HG02759 (cell line): Measurements from ENCODE around the gene HECTD4.

Experiments used
- ATAC-seq: cut with Tn5 transposase; IDR thresholded peaks from one replicate; pipeline ENCODE4 v1.9.1; 2021; ENCODE audit warnings: mild to moderate bottlenecking, moderate library complexity; ENCODE audit not compliant: unreplicated experiment

Gene HECTD4

DNA sequence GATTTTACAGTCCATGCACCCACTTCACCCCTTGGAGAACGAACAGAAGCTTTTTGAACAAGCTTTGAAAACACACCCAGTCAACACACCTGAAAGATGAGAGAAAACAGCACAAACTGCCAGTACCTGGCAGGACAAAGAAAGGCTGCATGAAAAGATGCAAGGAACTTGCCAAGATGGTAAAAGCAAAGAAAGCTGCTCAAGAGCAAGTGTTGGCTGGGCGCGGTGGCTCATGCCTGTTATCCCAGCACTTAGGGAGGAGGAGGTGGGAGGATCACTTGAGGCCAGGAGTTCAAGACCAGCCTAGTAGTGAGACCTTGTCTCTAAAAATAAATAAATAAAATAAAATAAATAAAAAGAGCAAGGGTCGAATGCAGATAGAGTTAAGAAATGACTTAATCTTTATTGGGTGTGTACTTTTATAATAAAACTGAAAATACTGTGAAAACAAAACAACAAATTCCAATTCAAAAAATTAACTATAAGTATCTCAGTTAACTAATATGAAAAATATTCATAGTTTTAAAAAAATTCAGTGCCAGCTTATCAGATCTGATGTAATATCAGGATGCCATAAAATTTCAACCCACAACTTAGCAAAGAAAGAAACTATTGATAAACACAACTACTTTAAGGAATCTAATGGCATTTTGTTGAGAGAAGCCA lies 59.2 kb downstream of the HECTD4 start:
- no peak for ATAC-seq

DNA sequence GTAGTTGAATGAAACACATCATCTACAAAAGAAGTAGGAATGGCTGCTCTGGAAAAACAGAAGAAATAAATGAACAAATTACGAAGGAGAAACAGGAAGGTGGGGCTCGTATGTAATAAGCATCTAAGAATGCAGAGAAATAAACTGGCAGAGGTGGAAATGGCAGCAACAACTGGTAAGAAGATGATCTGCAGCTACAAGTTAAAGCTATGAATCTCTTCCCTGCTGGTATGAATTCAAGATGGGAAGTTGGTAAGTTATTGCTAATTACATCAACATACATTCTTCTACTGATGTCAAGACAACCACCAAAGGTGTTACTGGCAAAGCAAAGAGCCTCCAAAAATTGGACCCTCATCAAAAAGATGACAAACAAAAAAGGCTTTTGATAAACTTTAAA lies 59.8 kb downstream of the HECTD4 start:
- no peak for ATAC-seq

DNA sequence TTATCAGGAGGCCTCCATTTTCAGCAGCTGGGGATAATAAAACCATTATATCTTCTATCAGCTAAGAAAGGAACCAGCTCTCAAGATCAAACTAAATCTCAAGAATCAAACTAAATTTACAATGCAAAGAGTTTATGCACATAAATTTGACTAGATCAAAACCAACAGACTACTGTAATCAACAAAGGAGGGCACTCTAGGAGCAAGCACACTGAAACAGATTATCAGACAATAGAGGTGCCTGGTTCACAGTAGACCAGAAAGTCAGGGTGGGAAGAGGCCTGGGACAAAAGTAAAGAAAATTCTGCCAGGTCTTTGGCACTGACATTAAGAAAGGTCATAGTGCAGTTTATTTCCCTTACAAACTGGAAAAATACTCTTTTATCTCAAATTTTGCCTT lies 61.0 kb downstream of the HECTD4 start:
- ATAC-seq = no peak

DNA sequence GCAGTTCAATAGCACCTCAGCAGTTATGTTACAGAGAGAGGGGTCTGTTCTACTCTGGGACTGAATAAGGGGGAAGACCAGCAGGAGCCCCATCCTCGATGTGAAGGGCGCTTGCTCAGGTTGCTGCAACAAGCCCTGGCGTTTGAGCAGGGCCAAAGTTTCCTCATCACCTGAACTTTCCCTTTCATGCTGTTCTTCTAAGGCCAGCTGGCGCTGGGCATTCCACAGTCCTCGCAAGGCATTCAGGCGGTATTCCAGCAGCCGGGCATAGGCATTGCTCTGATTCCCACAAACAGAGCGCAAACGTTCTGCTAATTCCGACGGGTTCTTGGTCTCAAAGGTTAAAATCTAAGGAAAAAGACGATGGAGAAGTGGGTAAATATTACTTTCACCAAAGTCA lies 62.8 kb downstream of the HECTD4 start:
- no peak for ATAC-seq

DNA sequence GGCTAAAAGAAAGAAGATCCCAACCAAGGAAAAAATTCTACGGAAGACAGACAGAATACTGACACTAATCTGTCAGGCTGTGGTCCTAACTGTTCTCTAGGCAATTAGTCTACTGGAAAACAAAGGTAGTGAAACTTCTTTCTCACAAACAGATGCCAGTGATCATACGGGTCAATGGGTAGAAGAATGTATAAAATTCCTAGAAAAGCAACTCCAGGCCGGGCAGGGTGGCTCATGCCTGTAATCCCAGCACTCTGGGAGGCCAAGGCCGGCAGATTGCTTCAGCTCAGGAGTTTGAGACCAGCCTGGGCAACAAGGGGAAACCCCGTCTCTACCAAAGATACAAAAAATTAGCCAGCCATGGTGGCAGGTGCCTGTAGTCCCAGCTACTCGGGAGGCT lies 64.8 kb downstream of the HECTD4 start:
- ATAC-seq = no peak

DNA sequence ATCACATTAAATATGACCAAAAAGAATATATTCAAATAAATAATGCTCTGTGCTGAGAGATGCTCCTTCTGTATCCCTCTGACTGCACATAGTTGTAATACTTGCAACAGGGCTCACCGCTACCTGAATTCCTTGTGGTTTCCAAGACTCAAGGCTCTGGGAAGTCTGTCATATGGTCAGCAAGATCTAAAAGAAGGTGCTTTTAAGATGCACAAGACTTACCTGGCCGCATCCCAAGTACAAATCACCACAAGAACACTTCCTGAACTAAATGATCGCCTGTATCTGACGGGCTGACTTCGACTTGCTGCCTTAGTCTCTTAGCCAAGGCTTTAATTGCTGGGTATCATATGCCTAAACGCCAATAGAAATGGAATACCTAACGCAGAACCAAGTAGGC lies 67.2 kb downstream of the HECTD4 start:
- no peak for ATAC-seq

DNA sequence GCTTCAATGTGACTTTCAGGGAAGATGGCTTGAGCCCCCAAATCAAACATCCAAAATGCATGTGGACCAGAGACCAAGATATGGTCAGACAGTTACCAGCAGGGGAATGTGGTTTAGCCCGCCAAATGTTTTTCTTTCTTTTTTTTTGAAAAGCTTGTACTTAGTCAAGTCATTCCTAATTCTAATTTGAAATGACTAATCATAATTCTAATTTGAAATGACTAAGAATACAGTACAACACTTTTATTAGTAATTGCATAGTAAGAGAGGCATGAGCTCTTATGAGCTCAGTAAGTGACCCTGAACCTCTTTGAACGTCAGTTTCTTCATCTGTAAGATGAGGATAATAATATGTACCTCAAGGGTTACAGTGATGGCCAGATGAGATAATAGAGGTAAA lies 72.4 kb downstream of the HECTD4 start:
- no peak for ATAC-seq

DNA sequence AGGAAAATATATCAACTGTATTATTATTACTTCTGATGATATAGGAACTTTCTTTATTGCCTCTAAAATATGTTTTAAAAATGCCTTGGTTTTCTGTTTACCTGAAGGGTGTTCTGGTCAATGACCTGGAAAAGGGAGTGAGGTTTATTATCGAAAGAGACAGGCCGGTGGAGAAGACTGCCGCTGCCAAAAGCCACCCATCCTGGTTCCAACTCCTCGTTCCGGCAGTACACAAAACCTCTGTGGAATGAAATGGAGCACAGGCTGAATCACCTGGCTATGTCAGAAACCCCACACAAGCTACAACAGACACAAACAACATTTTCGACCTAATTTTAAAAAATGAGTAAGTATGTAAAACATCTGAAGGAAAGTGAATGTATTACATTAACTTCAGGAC lies 73.6 kb downstream of the HECTD4 start:
- no peak for ATAC-seq

DNA sequence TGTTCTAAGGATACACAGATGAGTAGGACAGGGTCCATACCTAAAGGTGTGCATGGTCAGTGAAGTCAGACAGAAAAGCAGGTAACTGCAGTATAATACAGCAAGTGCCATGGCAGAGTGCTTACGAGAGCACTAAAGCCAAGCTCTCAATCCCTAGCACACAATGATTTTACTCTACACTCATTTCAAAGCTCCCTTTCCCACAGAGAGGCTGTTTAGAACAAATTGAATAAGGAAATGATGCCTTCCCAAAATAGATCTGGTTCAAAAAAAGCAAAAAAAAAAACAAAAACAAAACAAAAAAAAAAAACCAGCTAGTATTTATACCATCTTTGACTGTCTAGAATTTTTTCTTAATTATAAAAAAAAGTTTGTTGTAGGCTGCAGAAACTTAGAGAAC lies 74.1 kb downstream of the HECTD4 start:
- ATAC-seq = no peak

DNA sequence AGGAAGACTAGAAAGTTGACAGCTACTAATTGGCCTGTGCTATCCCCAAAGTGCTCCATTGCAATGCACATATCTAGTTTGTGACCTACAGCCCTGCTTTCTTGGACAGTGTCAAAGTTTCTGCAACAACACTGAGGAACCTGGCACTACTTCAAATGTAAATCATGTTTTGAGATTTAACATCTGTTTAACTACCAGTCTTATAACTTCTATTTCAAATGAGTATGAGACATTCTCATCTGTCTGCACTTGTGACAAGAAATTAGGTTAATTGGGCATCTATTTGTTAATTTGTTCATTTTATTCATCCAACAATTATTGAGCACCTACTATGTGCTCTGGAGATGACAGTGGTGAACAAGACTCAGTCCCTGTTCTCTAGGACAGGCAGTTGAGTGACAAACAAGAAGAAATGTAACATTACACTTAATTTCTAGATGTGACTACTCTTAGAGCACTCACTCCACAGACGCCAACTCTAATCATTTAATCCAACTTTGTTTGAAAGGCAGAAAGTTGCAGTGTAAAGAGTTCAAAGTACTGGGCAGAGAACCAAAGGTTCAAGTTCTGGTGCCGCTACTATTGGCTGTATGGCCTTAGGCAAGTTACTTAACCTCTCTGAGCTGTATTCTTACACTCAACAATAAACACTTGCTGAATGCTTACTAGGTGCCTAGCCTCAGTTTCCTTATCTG lies 74.8 kb downstream of the HECTD4 start:
- ATAC-seq = no peak

DNA sequence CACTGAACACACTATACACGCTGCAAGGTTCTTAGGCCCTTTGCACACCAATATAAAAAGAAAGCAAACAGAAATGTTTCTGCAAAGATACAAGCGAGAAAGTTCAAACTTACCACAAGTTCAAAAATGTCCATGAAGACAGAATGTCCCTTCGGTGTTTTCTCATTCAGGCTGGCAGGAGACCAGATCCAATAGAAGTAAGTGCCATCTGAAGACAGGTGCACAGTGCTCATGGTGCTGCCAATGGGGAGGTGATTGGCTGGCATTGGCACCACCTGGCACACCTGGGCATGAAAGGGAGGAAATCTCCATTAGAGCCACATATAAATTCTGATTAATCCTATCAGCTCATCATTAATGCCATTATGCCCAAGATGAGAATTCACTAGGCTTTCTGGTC lies 76.3 kb downstream of the HECTD4 start:
- ATAC-seq = no peak

DNA sequence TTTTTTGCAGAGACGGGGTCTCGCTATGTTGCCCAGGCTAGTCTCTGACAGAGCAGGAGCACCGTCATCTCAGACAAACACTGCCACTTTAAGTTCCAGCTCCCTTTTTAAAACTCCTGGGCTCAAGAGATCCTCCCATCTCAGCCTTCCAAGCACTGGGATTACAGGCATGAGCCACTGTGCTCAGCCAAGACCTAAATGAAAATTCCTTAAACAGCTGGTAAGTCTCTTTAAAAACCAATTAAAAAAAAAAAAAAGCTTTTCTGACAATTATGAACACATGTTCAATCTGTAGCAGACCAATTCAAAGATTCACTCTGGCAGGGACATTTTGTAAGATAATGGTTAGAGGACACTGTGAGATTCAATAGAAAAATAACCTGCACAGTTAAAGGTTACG lies 77.8 kb downstream of the HECTD4 start:
- no peak for ATAC-seq

DNA sequence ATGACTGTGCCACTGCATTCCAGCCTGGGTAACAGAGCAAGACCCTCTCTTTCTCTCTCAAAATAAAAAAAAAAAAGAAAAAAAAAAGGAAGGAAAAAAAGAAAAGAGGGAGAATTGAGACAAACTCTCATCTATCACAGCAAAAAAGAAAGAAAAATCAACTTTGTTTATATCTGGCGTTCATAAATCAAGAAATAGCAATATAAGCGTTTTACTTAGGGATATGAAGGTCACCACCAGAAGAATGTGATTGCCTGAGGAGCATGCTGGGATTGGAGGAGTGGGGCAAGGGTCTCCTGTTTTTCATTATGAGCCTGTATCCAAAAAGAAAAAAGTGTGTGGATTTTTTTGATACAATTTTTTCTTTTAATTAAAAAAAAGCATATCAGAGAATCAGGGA lies 78.4 kb downstream of the HECTD4 start:
- ATAC-seq = no peak

DNA sequence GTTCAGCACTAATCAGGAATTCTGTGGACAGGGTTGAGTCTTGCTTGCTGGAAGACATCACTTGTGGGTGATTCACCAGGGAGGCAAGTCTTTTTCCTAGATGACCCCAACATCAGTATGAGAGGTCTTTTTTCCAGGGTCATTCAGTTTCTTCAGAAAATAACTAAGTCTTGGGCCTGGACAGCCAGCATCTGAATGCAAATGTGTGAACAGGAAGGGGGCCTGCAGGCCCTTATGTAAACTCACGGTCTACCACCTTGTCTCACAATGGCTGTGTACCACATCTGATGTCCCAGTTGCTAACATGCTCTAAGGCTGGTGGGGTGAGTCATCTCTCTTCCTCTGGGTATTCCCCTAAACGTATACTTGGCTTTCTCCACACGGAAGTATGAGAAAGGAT lies 79.2 kb downstream of the HECTD4 start:
- peak; percentile 98 for ATAC-seq

DNA sequence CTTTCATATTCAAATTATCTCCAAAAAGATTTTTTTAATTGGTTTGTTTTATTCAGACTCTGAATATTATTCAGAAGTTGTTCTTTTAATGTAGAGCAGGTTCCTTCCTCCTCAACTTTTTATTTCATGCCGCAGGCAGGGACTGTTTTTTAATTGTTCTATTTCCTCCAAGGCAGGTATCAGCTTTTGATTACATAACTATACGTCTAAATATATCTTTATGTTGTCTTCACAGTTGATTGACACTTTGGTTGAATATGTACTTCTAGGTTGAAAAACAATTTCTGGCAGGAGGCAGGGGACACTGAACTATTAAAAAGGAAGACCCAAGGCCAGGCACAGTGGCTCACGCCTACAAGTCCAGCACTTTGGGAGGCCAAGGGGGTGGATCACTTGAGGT lies 82.5 kb downstream of the HECTD4 start:
- ATAC-seq = no peak

DNA sequence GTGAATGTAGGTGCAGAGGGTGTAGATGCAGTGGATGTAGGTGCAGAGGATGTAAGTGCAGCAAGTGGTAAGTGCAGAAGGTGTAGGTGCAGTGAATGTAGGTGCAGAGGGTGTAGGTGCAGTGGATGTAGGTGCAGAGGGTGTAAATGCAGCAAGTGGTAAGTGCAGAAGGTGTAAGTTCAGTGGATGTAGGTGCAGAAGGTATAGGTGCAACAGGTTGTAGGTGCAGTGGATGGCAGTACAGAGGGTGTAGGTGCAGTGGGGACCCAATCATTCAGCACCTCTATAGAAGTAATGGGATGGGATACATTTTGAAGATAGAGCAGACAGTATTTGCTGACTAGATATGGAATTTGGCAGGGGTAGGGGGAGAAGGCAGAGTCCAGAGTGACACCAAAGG lies 85.0 kb downstream of the HECTD4 start:
- ATAC-seq = no peak

DNA sequence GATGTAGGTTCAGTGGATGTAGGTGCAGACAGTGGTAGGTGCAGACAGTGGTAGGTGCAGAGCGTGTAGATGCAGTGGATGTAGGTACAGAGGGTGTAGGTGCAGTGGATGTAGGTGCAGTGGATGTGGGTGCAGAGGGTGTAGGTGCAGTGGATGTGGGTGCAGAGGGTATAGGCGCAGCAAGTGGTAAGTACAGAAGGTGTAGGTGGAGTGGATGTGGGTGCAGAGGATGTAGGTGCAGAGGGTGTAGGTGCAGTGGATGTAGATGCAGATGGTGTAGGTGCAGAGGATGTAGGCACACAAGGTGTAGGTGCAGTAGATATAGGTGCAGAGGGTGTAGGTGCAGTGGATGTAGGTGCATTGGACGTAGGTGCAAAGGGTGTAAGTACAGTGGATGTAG lies 86.0 kb downstream of the HECTD4 start:
- no peak for ATAC-seq

DNA sequence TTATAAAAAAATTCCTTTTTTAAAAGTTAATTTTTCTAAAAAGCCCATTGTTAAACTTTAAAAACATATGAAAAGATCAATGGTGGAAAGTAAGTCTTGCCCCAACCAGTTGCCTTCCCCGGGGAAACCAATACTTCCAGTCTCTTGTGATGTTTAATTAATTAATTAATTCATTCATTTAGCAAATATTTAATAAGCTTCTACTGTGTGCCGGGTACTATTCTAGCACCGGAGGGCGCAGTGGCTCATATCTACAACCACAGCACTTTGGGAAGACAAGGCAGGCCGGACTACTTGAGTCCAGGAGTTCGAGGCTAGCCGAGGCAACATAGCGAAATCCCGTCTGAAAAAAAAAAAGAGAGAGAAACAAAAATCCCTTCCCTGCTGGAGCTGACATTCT lies 87.4 kb downstream of the HECTD4 start:
- no peak for ATAC-seq

DNA sequence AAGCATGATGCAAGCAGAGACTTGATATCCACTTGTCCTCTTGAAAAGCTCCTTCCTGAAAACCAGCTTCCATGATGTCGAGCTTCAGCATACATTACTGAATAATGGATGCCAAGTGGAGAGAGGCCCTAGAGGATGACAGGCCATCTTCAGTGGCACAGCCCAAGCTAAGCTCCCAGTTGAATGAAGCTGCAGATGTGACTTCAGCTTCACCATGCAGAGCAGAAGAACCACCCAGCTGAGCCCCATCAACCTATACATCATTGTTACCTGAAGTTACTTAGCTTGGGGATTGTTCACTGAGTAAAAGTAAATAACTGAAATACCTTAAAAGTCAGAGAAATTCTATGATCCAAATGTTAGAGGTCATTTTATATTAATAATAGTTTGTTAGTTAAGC lies 93.6 kb downstream of the HECTD4 start:
- ATAC-seq = no peak

DNA sequence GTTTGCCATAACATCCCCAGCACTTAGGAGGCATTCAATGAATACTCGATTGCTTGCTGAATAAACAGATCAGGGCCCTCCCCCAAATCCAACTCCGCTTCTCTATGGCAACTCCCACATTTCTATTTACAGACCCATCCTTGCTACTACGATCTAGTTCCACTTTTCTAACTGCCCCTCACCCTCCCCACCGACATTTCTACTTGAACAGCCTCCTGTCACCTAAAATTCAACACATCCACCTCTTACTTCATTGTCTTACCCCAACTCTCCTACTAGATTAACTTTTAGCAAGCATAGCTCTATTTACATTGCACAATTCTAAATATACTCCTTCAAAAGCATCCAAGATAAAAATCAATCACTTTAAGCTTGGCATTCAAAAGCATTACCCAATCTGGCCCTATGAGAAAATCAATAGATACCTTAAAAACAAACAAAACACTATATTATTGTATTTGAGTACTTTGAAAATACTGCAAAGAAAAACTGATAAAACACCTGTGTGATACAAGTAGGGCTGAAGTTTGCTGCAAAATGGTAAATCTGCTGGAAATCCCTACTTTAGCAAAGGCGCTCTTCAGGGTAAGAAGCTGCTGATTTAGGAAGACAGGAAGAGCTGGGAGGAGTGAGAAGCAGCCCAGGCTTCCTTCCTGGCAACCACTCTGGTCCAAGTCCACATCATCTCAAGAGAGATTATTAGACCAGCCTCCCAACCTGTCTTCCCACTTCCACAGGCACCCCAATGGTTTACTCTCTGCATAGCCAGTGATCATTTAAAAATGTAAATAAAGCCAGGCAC lies 96.4 kb downstream of the HECTD4 start:
- ATAC-seq = no peak

DNA sequence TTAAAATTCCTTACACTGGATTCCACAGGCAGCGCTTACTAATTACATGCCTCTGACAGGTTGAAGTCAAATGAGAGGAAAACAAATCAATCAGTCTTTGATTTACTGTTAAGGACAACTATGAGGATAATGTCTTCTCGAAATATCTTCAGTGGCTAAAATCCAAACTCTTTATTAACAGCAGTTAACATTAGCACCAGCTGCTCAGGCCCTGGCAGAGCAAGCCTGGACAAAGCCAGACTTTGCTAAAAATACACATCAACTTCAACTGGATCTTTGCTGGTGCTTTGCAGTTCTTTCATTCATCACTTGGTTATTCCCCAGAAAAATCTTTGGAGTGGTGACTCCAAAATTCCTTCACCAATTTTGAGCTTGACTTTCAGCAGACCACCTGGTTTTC lies 98.7 kb downstream of the HECTD4 start:
- ATAC-seq = no peak

DNA sequence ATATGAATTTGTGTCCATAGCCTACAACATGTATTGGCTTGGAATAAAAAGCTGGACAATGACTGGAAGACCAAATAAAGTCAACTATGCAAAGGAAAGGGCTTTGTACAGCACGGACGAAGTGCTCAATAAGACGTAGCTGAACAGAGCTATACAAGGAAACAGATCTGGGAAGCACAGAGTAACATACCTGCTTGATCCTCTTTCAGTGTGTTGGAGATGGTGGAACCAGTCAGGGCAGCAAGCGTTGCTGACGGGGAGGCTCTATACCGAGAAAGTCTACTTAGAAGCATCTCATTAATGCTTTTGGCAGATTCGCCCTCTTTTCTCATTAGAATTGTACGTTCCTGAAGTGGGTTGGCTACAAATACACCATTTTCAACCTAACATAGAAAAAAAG lies 99.3 kb downstream of the HECTD4 start:
- ATAC-seq = no peak
